Prostate gland (tissue), 2 donors: ENCODE data around the gene NAPA.

Experiments used
- POLR2A ChIP-seq: fragments of 450-650 bp; IDR thresholded peaks from one replicate; pipeline ENCODE4 v1.6.1; 2016; ENCODE audit warnings: antibody characterized with exemption, mild to moderate bottlenecking
- POLR2AphosphoS5 ChIP-seq: sonication (generic); formaldehyde crosslinking; IDR thresholded peaks from one replicate; pipeline ENCODE4 v1.6.1; 2017; ENCODE audit warnings: antibody characterized with exemption
- TF ChIP-seq, protein P1 (sequence below), 4 experiments: fragments of 200-600 bp in 2 of 4; fragments of 450-650 bp in 2 of 4; sonication (generic) in 2 of 4; IDR thresholded peaks; 1 replicate in 3 of 4; 2 replicates in 1 of 4; pipeline ENCODE4 v1.5.1; 2016 to 2019; ENCODE audit warnings: antibody characterized with exemption in 4 of 4, mild to moderate bottlenecking in 2 of 4, moderate library complexity in 2 of 4

- TF ChIP-seq, protein P1, sequence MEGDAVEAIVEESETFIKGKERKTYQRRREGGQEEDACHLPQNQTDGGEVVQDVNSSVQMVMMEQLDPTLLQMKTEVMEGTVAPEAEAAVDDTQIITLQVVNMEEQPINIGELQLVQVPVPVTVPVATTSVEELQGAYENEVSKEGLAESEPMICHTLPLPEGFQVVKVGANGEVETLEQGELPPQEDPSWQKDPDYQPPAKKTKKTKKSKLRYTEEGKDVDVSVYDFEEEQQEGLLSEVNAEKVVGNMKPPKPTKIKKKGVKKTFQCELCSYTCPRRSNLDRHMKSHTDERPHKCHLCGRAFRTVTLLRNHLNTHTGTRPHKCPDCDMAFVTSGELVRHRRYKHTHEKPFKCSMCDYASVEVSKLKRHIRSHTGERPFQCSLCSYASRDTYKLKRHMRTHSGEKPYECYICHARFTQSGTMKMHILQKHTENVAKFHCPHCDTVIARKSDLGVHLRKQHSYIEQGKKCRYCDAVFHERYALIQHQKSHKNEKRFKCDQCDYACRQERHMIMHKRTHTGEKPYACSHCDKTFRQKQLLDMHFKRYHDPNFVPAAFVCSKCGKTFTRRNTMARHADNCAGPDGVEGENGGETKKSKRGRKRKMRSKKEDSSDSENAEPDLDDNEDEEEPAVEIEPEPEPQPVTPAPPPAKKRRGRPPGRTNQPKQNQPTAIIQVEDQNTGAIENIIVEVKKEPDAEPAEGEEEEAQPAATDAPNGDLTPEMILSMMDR (IDR thresholded peaks at IDR 0.05), result no peak
- no peak for TF ChIP-seq POLR2AphosphoS5
- no peak for TF ChIP-seq POLR2A
Observed at GRCh38 chr19:47485210-47485609, 29.7 kb downstream of the NAPA start.
